HepG2 (cell line): ENCODE results near the gene MAN2B2.

Experiments used
- ARHGAP35 ChIP-seq: sonication (generic); formaldehyde crosslinking; IDR thresholded peaks from 2 replicates; pipeline ENCODE4 v1.9.0; 2022; ENCODE audit warnings: mild to moderate bottlenecking, inconsistent platforms, moderate library complexity, missing genetic modification reagents, borderline replicate concordance
- ELF4 ChIP-seq: sonication (generic); formaldehyde crosslinking; IDR thresholded peaks from 2 replicates; pipeline ENCODE4 v1.5.0; 2020; ENCODE audit warnings: missing genetic modification reagents, mild to moderate bottlenecking, moderate library complexity, borderline replicate concordance
- JUND ChIP-seq: sonication (generic); formaldehyde crosslinking; IDR thresholded peaks from 2 replicates; pipeline ENCODE4 v1.8.0; 2022; ENCODE audit warnings: mild to moderate bottlenecking, missing genetic modification reagents
- KLF16 ChIP-seq, 2 experiments: sonication (generic) in 1 of 2; formaldehyde crosslinking in 1 of 2; IDR thresholded peaks; 2 replicates each; pipeline versions ENCODE4 v1.6.1 to v1.8.0; 2016 to 2023; ENCODE audit warnings: missing genetic modification reagents in 2 of 2, missing compliant biosample characterization in 1 of 2
- NR3C1 ChIP-seq: sonication (generic); formaldehyde crosslinking; IDR thresholded peaks from 2 replicates; pipeline ENCODE4 v1.4.0; 2020; ENCODE audit warnings: missing genetic modification reagents
- SP1 ChIP-seq, 2 experiments: fragments of 450-650 bp in 1 of 2; sonication (generic) in 1 of 2; formaldehyde crosslinking in 1 of 2; IDR thresholded peaks; 2 replicates each; pipeline versions ENCODE4 v1.4.0 to v1.6.1; 2016 to 2020; ENCODE audit warnings: missing genetic modification reagents in 1 of 2
- SPEN ChIP-seq: sonication (generic); formaldehyde crosslinking; IDR thresholded peaks from 2 replicates; pipeline ENCODE4 v1.5.1; 2020; ENCODE audit warnings: low read depth, mild to moderate bottlenecking, missing genetic modification reagents
- TARDBP ChIP-seq: sonication (generic); formaldehyde crosslinking; IDR thresholded peaks from 2 replicates; pipeline ENCODE4 v1.8.0; 2022; ENCODE audit warnings: mild to moderate bottlenecking, missing genetic modification reagents
- ZBTB7A ChIP-seq: sonication (generic); formaldehyde crosslinking; IDR thresholded peaks from 2 replicates; pipeline ENCODE4 v1.8.0; 2022; ENCODE audit warnings: mild to moderate bottlenecking, missing genetic modification reagents
- ZNF468 ChIP-seq: sonication (generic); formaldehyde crosslinking; IDR thresholded peaks from 2 replicates; pipeline ENCODE4 v1.8.0; 2022; ENCODE audit warnings: mild to moderate bottlenecking, moderate library complexity, missing genetic modification reagents
- ZNF660 ChIP-seq: sonication (generic); formaldehyde crosslinking; IDR thresholded peaks from 2 replicates; pipeline ENCODE4 v1.5.1; 2020; ENCODE audit warnings: mild to moderate bottlenecking, low read depth, missing genetic modification reagents, borderline replicate concordance
- TF ChIP-seq, protein P1 (sequence below): sonication (generic); formaldehyde crosslinking; IDR thresholded peaks from 2 replicates; pipeline ENCODE4 v1.5.0; 2020; ENCODE audit warnings: missing genetic modification reagents

- TF ChIP-seq SP1 (IDR thresholded peaks at IDR 0.05) (no peak), SP1 (CRISPR knock-in tag; IDR thresholded peaks at IDR 0.05) (no peak), ZNF660 (CRISPR knock-in tag) (no peak), NR3C1 (CRISPR knock-in tag) (no peak), ELF4 (CRISPR knock-in tag) (no peak), ZBTB7A (CRISPR knock-in tag) (no peak), SPEN (CRISPR knock-in tag) (no peak), ZNF468 (CRISPR knock-in tag) (no peak), ARHGAP35 (no peak), JUND (no peak), TARDBP (CRISPR knock-in tag) (no peak), KLF16 (CRISPR knock-in tag; IDR thresholded peaks at IDR 0.05) (no peak)
- TF ChIP-seq, protein P1, sequence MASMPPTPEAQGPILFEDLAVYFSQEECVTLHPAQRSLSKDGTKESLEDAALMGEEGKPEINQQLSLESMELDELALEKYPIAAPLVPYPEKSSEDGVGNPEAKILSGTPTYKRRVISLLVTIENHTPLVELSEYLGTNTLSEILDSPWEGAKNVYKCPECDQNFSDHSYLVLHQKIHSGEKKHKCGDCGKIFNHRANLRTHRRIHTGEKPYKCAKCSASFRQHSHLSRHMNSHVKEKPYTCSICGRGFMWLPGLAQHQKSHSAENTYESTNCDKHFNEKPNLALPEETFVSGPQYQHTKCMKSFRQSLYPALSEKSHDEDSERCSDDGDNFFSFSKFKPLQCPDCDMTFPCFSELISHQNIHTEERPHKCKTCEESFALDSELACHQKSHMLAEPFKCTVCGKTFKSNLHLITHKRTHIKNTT (CRISPR knock-in tag) = no peak
Measured at GRCh38 chr4:6598127-6598526, 23.1 kb downstream of the MAN2B2 start.
